ENCODE results near the gene GTF3C5. TPM values are rescaled to one million over a fixed set of nuclear protein-coding genes. Genes with fewer than 3 reads are reported as not detected.

GTF3C5 gene
- total and polyA plus RNA-seq, 9 of the 15 experiments (the other 6 are each of a cell fraction or from before 2014, with no cell fraction given) = 3.8 to 118 (median 83.7) TPM

DNA sequence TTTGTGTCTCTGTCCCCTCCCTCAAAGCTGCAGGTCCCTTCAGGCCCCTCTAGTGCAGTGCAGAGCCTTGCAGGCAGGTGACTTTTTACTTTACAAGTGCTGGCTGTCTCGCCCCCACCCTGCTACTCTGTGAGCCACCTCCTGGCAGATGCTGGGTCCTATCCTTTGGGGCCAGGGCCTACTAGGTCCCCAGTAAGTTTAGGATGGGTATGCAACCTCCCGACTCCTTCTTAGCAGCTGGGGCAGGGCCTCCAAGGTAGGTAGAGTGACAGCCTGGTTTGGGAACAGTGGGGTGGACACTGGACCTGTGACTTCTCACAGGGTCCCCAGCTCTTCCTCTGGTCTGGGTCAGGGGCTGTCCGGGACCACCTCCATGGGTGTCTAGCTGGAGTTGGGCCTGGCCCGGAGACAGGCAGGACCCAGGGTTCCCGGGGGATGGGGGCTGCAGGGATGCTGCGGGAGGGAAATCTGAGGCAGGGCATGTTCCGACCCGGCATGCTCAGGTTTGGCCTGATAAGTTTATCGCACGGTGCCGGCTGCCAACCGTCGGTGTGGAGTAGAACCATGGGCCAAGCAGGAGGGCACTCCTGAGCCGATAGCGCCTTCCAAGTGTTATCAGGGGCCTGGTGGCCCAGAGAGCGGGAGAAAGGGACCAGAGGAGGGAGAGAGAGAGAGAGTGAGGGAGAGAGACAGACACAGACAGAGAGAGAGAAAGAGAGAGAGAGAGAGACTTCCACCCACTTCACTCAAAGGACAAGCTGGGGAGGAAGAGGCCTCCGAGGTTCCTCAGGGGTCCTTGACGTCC is 31.8 kb upstream of the GTF3C5 start (continued):
- no peak for TF ChIP-seq CUX1 (CRISPR knock-in tag; IDR thresholded peaks at IDR 0.05)
- TF ChIP-seq CTCFL (IDR thresholded peaks at IDR 0.05; ENCODE audit: borderline replicate concordance, insufficient read depth, low read depth, low read length, poor library complexity, severe bottlenecking) = no peak
- TF ChIP-seq, protein P1, sequence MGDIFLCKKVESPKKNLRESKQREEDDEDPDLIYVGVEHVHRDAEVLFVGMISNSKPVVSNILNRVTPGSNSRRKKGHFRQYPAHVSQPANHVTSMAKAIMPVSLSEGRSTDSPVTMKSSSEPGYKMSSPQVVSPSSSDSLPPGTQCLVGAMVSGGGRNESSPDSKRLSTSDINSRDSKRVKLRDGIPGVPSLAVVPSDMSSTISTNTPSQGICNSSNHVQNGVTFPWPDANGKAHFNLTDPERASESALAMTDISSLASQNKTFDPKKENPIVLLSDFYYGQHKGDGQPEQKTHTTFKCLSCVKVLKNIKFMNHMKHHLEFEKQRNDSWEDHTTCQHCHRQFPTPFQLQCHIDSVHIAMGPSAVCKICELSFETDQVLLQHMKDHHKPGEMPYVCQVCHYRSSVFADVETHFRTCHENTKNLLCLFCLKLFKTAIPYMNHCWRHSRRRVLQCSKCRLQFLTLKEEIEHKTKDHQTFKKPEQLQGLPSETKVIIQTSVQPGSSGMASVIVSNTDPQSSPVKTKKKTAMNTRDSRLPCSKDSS (IDR thresholded peaks at IDR 0.05; ENCODE audit: low read depth, partially characterized antibody) = no peak
- no peak for TF ChIP-seq CHAMP1 (IDR thresholded peaks at IDR 0.05)
- TF ChIP-seq TOE1 (IDR thresholded peaks at IDR 0.05; ENCODE audit: borderline replicate concordance) = peak; percentile 41; the same call in 1 of the 2 replicates
- TF ChIP-seq TOE1 (CRISPR knock-in tag; IDR thresholded peaks at IDR 0.05; ENCODE audit: borderline replicate concordance, low read depth) = no peak
- no peak for TF ChIP-seq ZNF707 (CRISPR knock-in tag; conservative IDR thresholded peaks at IDR 0.05)
- no peak for TF ChIP-seq HDAC3 (IDR thresholded peaks at IDR 0.05; ENCODE audit: borderline replicate concordance, partially characterized antibody)
- TF ChIP-seq, protein P2, sequence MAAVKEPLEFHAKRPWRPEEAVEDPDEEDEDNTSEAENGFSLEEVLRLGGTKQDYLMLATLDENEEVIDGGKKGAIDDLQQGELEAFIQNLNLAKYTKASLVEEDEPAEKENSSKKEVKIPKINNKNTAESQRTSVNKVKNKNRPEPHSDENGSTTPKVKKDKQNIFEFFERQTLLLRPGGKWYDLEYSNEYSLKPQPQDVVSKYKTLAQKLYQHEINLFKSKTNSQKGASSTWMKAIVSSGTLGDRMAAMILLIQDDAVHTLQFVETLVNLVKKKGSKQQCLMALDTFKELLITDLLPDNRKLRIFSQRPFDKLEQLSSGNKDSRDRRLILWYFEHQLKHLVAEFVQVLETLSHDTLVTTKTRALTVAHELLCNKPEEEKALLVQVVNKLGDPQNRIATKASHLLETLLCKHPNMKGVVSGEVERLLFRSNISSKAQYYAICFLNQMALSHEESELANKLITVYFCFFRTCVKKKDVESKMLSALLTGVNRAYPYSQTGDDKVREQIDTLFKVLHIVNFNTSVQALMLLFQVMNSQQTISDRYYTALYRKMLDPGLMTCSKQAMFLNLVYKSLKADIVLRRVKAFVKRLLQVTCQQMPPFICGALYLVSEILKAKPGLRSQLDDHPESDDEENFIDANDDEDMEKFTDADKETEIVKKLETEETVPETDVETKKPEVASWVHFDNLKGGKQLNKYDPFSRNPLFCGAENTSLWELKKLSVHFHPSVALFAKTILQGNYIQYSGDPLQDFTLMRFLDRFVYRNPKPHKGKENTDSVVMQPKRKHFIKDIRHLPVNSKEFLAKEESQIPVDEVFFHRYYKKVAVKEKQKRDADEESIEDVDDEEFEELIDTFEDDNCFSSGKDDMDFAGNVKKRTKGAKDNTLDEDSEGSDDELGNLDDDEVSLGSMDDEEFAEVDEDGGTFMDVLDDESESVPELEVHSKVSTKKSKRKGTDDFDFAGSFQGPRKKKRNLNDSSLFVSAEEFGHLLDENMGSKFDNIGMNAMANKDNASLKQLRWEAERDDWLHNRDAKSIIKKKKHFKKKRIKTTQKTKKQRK (IDR thresholded peaks at IDR 0.05; ENCODE audit: borderline replicate concordance, low read depth, low read length) = no peak
- no peak for TF ChIP-seq ELF2 (CRISPR knock-in tag; IDR thresholded peaks at IDR 0.05)
